PC-3 (cell line): Measurements from ENCODE around the gene PRR15. TPM values are rescaled to one million over a fixed set of nuclear protein-coding genes. Genes with fewer than 3 reads are reported as not detected.

Experiments used
- ATAC-seq: fragments of 200-7000 bp; cut with Tn5 transposase; 2 replicates; pipeline ENCODE4 v1.9.1; 2020; ENCODE audit warnings: mild to moderate bottlenecking, moderate library complexity
- BruUV-seq: library from RNA; stranded (reverse); fragments of 400-500 nt; replicated peaks from 2 replicates; lab custom pipeline; 2021; lab: Mats Ljungman, UMichigan
- CTCF ChIA-PET: fragments of 300-600 bp; sonication (Branson Sonifier 250); formaldehyde crosslinking; loops from one replicate; lab custom pipeline; 2022; ENCODE audit warnings: antibody characterized with exemption; lab: Charles Lee
- POLR2A ChIA-PET: fragments of 300-600 bp; sonication (Branson Sonifier 250); formaldehyde crosslinking; loops from one replicate; lab custom pipeline; 2022; ENCODE audit warnings: antibody characterized with exemption; ENCODE audit not compliant: unreplicated experiment; lab: Charles Lee
- DNase-seq: peaks from one replicate; pipeline ENCODE4 v3.0.0-alpha.2; 2015
- H2AFZ ChIP-seq: fragments of 300-600 bp; sonication (generic); 2 replicates; pipeline ENCODE4 v1.6.0; 2016; ENCODE audit warnings: antibody characterized with exemption, low read length
- H3F3A ChIP-seq: fragments of 300-600 bp; sonication (generic); one replicate; pipeline ENCODE4 v1.6.0; 2017; ENCODE audit warnings: antibody characterized with exemption, low read length, control low read depth, mild to moderate bottlenecking; ENCODE audit not compliant: unreplicated experiment
- H3K27ac ChIP-seq: fragments of 300-600 bp; sonication (generic); 2 replicates; pipeline ENCODE4 v1.5.1; 2016; ENCODE audit warnings: mild to moderate bottlenecking, low read length
- H3K27me3 ChIP-seq: fragments of 300-600 bp; sonication (generic); 2 replicates; pipeline ENCODE4 v1.6.1; 2016; ENCODE audit warnings: low read length, mixed read lengths
- H3K36me3 ChIP-seq: fragments of 300-600 bp; sonication (generic); 2 replicates; pipeline ENCODE4 v1.6.1; 2016; ENCODE audit warnings: low read depth, mixed run types, low read length, mixed read lengths
- H3K4me1 ChIP-seq: fragments of 300-600 bp; sonication (generic); 2 replicates; pipeline ENCODE4 v1.5.1; 2016; ENCODE audit warnings: low read length; ENCODE audit not compliant: insufficient read depth
- H3K4me2 ChIP-seq: fragments of 300-600 bp; sonication (generic); 2 replicates; pipeline ENCODE4 v1.6.0; 2016; ENCODE audit warnings: low read length
- H3K4me3 ChIP-seq: fragments of 300-600 bp; sonication (generic); 2 replicates; pipeline ENCODE4 v1.5.1; 2016; ENCODE audit warnings: mild to moderate bottlenecking, low read length, mixed read lengths
- H3K79me2 ChIP-seq: fragments of 300-600 bp; sonication (generic); 2 replicates; pipeline ENCODE4 v1.6.1; 2017; ENCODE audit warnings: low read length, mixed read lengths
- H3K9ac ChIP-seq: fragments of 300-600 bp; sonication (generic); 2 replicates; pipeline ENCODE4 v1.6.0; 2016; ENCODE audit warnings: mild to moderate bottlenecking, low read length
- H3K9me2 ChIP-seq: fragments of 300-600 bp; sonication (generic); replicated peaks from 2 replicates; pipeline ENCODE4 v1.6.1; 2016; ENCODE audit warnings: mixed run types, low read length, mixed read lengths
- H3K9me3 ChIP-seq: fragments of 300-600 bp; sonication (generic); 2 replicates; pipeline ENCODE4 v1.6.1; 2016; ENCODE audit warnings: low read length, mixed read lengths
- H4K20me1 ChIP-seq: fragments of 300-600 bp; sonication (generic); 2 replicates; pipeline ENCODE4 v1.6.1; 2016; ENCODE audit warnings: low read length, mixed read lengths
- EZH2 ChIP-seq: fragments of 300-600 bp; sonication (generic); IDR thresholded peaks from one replicate; pipeline ENCODE4 v1.6.1; 2017; ENCODE audit warnings: antibody characterized with exemption, mild to moderate bottlenecking, low read length; ENCODE audit not compliant: unreplicated experiment
- EZH2phosphoT487 ChIP-seq: fragments of 300-600 bp; sonication (generic); IDR thresholded peaks from 2 replicates; pipeline ENCODE4 v1.6.1; 2018; ENCODE audit warnings: mild to moderate bottlenecking, antibody characterized with exemption, low read length, borderline replicate concordance
- intact Hi-C: fragments of 100-400 bp; cut with micrococcal nuclease; formaldehyde crosslinking; loops from 2 replicates; pipeline ENCODE4 v1.9.0; 2023
- total RNA-seq: library from RNA; depleted of rRNA; stranded (reverse); fragments of >200 nt; gene quantifications from 2 replicates; pipeline ENCODE4 v1.2.3, GENCODE V29; 2014
- TF ChIP-seq, protein P1 (sequence below): fragments of 300-600 bp; sonication (generic); conservative IDR thresholded peaks from 2 replicates; pipeline ENCODE4 v1.5.1; 2017; ENCODE audit warnings: antibody characterized with exemption, low read depth, mild to moderate bottlenecking, low read length

PRR15 gene
- total RNA-seq, 1 experiment from 2014 or later = 23.4 TPM

DNA sequence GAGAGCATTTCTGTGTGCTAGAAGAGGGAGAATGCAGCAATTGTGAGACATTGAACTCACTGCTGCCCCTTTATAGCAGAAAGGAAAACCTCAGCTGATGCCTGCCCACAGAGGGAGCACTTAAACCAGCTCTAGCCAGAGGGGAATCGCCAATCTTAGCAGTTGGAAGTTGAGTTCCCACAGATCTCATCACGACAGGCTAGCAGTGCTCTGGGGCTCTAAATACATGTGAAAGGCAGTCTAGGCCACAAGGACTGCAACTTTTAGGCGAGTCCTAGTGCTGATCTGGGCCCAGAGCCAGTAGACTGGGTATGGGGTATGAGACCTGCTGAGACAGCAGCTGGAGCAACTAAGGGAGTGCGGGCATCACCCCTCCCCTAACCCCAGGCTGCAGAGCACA is 25.2 kb upstream of the PRR15 start:
- ChIA-PET CTCF (no interaction called here), POLR2A (no interaction called here)
- no peaks in the 10 kb centered on the region for H3K36me3 ChIP-seq
- no peak overlapping the region for H3K4me2 ChIP-seq
- TF ChIP-seq EZH2phosphoT487 (no peak), EZH2 (no peak)
- TF ChIP-seq, protein P1, sequence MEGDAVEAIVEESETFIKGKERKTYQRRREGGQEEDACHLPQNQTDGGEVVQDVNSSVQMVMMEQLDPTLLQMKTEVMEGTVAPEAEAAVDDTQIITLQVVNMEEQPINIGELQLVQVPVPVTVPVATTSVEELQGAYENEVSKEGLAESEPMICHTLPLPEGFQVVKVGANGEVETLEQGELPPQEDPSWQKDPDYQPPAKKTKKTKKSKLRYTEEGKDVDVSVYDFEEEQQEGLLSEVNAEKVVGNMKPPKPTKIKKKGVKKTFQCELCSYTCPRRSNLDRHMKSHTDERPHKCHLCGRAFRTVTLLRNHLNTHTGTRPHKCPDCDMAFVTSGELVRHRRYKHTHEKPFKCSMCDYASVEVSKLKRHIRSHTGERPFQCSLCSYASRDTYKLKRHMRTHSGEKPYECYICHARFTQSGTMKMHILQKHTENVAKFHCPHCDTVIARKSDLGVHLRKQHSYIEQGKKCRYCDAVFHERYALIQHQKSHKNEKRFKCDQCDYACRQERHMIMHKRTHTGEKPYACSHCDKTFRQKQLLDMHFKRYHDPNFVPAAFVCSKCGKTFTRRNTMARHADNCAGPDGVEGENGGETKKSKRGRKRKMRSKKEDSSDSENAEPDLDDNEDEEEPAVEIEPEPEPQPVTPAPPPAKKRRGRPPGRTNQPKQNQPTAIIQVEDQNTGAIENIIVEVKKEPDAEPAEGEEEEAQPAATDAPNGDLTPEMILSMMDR = no peak
- H3K27ac ChIP-seq = no peak overlapping the region
- H3F3A ChIP-seq = no peaks in the 10 kb centered on the region
- peaks cover 8% of the 10 kb centered on the region; the same call in 1 of the 2 replicates for H3K4me1 ChIP-seq
- DNase-seq (no peak), ATAC-seq (no peak)
- no peaks in the 10 kb centered on the region for H3K9me2 ChIP-seq
- intact Hi-C loops = no loop called here
- H4K20me1 ChIP-seq = no peaks in the 10 kb centered on the region
- no peaks in the 10 kb centered on the region for H3K9me3 ChIP-seq
- H3K9ac ChIP-seq = no peak overlapping the region
- H2AFZ ChIP-seq = no peak overlapping the region
- H3K79me2 ChIP-seq = no peaks in the 10 kb centered on the region
- H3K27me3 ChIP-seq = no peaks in the 10 kb centered on the region
- no TSS peak for BruUV-seq
- no peak overlapping the region for H3K4me3 ChIP-seq

- DNase-seq (peak; percentile 82), ATAC-seq (peak; percentile 50)
- H3K9me2 ChIP-seq = no peaks in the 10 kb centered on the region
- H3K9ac ChIP-seq = no peak overlapping the region
- TF ChIP-seq EZH2phosphoT487 = no peak
- TF ChIP-seq, protein P1 = no peak
- ChIA-PET CTCF (no interaction called here), POLR2A (no interaction called here)
- H3F3A ChIP-seq = no peaks in the 10 kb centered on the region
- H2AFZ ChIP-seq = no peak overlapping the region
- H3K36me3 ChIP-seq = no peaks in the 10 kb centered on the region
- intact Hi-C loops = no loop called here
- no peaks in the 10 kb centered on the region for H3K79me2 ChIP-seq
- H3K27me3 ChIP-seq = no peaks in the 10 kb centered on the region
- H3K4me2 ChIP-seq = no peak overlapping the region
- peaks cover 8% of the 10 kb centered on the region; the same call in 1 of the 2 replicates for H3K4me1 ChIP-seq
- no TSS peak for BruUV-seq
- no peaks in the 10 kb centered on the region for H4K20me1 ChIP-seq
- H3K9me3 ChIP-seq = no peaks in the 10 kb centered on the region
- no peak overlapping the region for H3K4me3 ChIP-seq
- no peak overlapping the region for H3K27ac ChIP-seq
Observed at GRCh38 chr7:29539471-29539870, 24.2 kb upstream of the PRR15 start.

- no TSS peak for BruUV-seq
- no peak for DNase-seq
- intact Hi-C loops = no loop called here
- H3K4me2 ChIP-seq = no peak overlapping the region
- ChIA-PET CTCF (no interaction called here), POLR2A (interaction anchor here (0.5 kb wide), 1 partner anchor 15 kb away, joined by 12 read pairs; no protein-coding TSS in a partner anchor)
- no peak overlapping the region for H3K27ac ChIP-seq
- no peaks in the 10 kb centered on the region for H3K79me2 ChIP-seq
- no peak for ATAC-seq
- no peaks in the 10 kb centered on the region for H3K27me3 ChIP-seq
- no peaks in the 10 kb centered on the region for H3K9me2 ChIP-seq
- no peak overlapping the region for H3K9ac ChIP-seq
- no peak overlapping the region for H3K4me3 ChIP-seq
- H3K9me3 ChIP-seq = no peaks in the 10 kb centered on the region
- H3K36me3 ChIP-seq = no peaks in the 10 kb centered on the region
- peaks cover 11% of the 10 kb centered on the region for H3K4me1 ChIP-seq
- H3F3A ChIP-seq = no peaks in the 10 kb centered on the region
- no peaks in the 10 kb centered on the region for H4K20me1 ChIP-seq
- no peak for TF ChIP-seq EZH2phosphoT487
- no peak for TF ChIP-seq EZH2
- H2AFZ ChIP-seq = no peak overlapping the region
Observed at GRCh38 chr7:29547421-29547820, 16.2 kb upstream of the PRR15 start.
